Sigmoid colon (tissue), 4 donors: ENCODE results near the gene RASA1.

Experiments used
- EP300 ChIP-seq, 4 donors: sonication (generic); formaldehyde crosslinking; IDR thresholded peaks; one replicate each; pipeline ENCODE4 v1.6.1; 2017; ENCODE audit warnings: antibody characterized with exemption in 4 of 4
- POLR2A ChIP-seq, 2 donors: fragments of 450-650 bp; IDR thresholded peaks; one replicate each; pipeline ENCODE4 v1.6.1; 2016; ENCODE audit warnings: antibody characterized with exemption in 2 of 2, mild to moderate bottlenecking in 2 of 2, moderate library complexity in 2 of 2
- POLR2AphosphoS5 ChIP-seq, 4 donors: sonication (generic); formaldehyde crosslinking; IDR thresholded peaks; one replicate each; pipeline ENCODE4 v1.6.1; 2017; ENCODE audit warnings: antibody characterized with exemption in 4 of 4
- TF ChIP-seq, protein P1 (sequence below), 4 experiments: fragments of 450-650 bp in 3 of 4; fragments of 200-600 bp in 1 of 4; IDR thresholded peaks; one replicate each; pipeline ENCODE4 v1.5.1; 2016 to 2019; ENCODE audit warnings: antibody characterized with exemption in 4 of 4, mild to moderate bottlenecking in 3 of 4, moderate library complexity in 2 of 4

DNA sequence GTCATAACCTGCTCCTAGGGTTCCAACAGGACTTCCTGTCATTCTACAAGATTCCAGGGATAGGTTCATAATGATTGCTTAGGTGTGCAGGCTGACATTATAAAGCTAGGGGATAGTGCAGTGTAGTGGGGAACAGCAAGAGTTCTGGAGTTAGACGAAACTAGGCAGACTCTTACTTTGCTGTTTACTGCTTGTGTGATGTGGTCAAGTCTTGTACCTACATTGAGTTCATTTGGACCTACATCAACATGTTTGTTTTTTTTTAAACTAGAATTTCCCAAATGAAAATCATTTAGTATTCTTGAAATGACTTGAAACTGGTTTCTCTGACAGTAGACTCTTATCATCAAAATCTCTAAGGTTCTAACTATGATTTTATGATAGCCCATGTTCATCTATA is 166.3 kb downstream of the RASA1 start:
- TF ChIP-seq, protein P1, sequence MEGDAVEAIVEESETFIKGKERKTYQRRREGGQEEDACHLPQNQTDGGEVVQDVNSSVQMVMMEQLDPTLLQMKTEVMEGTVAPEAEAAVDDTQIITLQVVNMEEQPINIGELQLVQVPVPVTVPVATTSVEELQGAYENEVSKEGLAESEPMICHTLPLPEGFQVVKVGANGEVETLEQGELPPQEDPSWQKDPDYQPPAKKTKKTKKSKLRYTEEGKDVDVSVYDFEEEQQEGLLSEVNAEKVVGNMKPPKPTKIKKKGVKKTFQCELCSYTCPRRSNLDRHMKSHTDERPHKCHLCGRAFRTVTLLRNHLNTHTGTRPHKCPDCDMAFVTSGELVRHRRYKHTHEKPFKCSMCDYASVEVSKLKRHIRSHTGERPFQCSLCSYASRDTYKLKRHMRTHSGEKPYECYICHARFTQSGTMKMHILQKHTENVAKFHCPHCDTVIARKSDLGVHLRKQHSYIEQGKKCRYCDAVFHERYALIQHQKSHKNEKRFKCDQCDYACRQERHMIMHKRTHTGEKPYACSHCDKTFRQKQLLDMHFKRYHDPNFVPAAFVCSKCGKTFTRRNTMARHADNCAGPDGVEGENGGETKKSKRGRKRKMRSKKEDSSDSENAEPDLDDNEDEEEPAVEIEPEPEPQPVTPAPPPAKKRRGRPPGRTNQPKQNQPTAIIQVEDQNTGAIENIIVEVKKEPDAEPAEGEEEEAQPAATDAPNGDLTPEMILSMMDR (IDR thresholded peaks at IDR 0.05), result no peak
- TF ChIP-seq POLR2A (IDR thresholded peaks at IDR 0.05) (no peak), EP300 (IDR thresholded peaks at IDR 0.05) (no peak), POLR2AphosphoS5 (IDR thresholded peaks at IDR 0.05) (no peak)
